B cell (primary cell): ENCODE data around the gene ILF3. TPM values are rescaled to one million over a fixed set of nuclear protein-coding genes. Genes with fewer than 3 reads are reported as not detected.

Source experiments
- ATAC-seq: fragments of 200-7000 bp; cut with Tn5 transposase; one replicate; pipeline ENCODE4 v1.10.0; 2021; ENCODE audit warnings: low read depth, mild to moderate bottlenecking, moderate number of reproducible peaks, moderate library complexity
- CTCF ChIA-PET: fragments of 350-600 bp; sonication (Branson Sonifier 250); formaldehyde crosslinking; loops from one replicate; lab custom pipeline; 2021; ENCODE audit warnings: antibody characterized with exemption, inconsistent platforms; lab: Charles Lee
- POLR2A ChIA-PET: fragments of 350-600 bp; sonication (Branson Sonifier 250); formaldehyde crosslinking; loops from one replicate; lab custom pipeline; 2021; ENCODE audit warnings: antibody characterized with exemption; lab: Charles Lee
- DNase-seq: peaks from one replicate; pipeline ENCODE4 v3.0.0; 2013
- H2AFZ ChIP-seq: 2 replicates; pipeline ENCODE4 v1.6.1; 2012; ENCODE audit warnings: mild to moderate bottlenecking, low read depth, low read length; ENCODE audit not compliant: insufficient read depth, poor library complexity, severe bottlenecking
- H3K27ac ChIP-seq, 2 donors: 1 replicate in 1 of 2; 2 replicates in 1 of 2; pipeline ENCODE4 v1.5.1; 2012 to 2013; ENCODE audit warnings: low read length in 2 of 2, mild to moderate bottlenecking in 2 of 2, moderate library complexity in 1 of 2
- H3K27me3 ChIP-seq, 4 experiments: fragments of 200-600 bp in 1 of 4; sonication (generic) in 1 of 4; replicated peaks in 1 of 4; 1 replicate in 2 of 4; 2 replicates in 2 of 4; pipeline versions ENCODE4 v1.6.1 to v1.7.0; 2013 to 2016; ENCODE audit warnings: low read length in 3 of 4, mild to moderate bottlenecking in 2 of 4, mixed read lengths in 1 of 4, moderate library complexity in 1 of 4; ENCODE audit not compliant: insufficient read depth in 4 of 4, control insufficient read depth in 3 of 4; ENCODE audit errors: control extremely low read depth in 1 of 4
- H3K36me3 ChIP-seq, 2 experiments: replicated peaks in 1 of 2; 1 replicate in 1 of 2; 2 replicates in 1 of 2; pipeline versions ENCODE4 v1.6.1 to v1.7.1; 2013; ENCODE audit warnings: low read length in 1 of 2; ENCODE audit not compliant: insufficient read depth in 2 of 2, control insufficient read depth in 1 of 2; ENCODE audit errors: control extremely low read depth in 1 of 2, extremely low read depth in 1 of 2
- H3K4me1 ChIP-seq, 2 donors: fragments of 200-600 bp in 1 of 2; sonication (generic) in 1 of 2; 1 replicate in 1 of 2; 2 replicates in 1 of 2; pipeline versions ENCODE4 v1.5.1 to v1.6.1; 2013 to 2017; ENCODE audit warnings: low read length in 2 of 2; ENCODE audit not compliant: control insufficient read depth in 2 of 2, insufficient read depth in 2 of 2
- H3K4me2 ChIP-seq: replicated peaks from 2 replicates; pipeline ENCODE3; 2012; ENCODE audit warnings: mild to moderate bottlenecking, low read depth, low read length; ENCODE audit not compliant: poor library complexity, severe bottlenecking
- H3K4me3 ChIP-seq, 5 experiments: fragments of 200-600 bp in 1 of 5; sonication (generic) in 1 of 5; 1 replicate in 3 of 5; 2 replicates in 2 of 5; pipeline versions ENCODE4 v1.5.1 to v1.7.0; 2011 to 2016; ENCODE audit warnings: low read length in 4 of 5, mild to moderate bottlenecking in 4 of 5, low read depth in 2 of 5, control low read depth in 1 of 5, moderate library complexity in 1 of 5; ENCODE audit not compliant: insufficient read depth in 1 of 5; ENCODE audit errors: control extremely low read depth in 1 of 5, extremely low read depth in 1 of 5
- H3K79me2 ChIP-seq: fragments of 200-600 bp; sonication (generic); one replicate; pipeline ENCODE4 v1.6.0; 2016; ENCODE audit warnings: low read length; ENCODE audit not compliant: control insufficient read depth, insufficient read depth
- H3K9ac ChIP-seq: fragments of 200-600 bp; sonication (generic); 2 replicates; pipeline ENCODE4 v1.6.1; 2017; ENCODE audit warnings: mild to moderate bottlenecking, low read length, moderate library complexity
- H3K9me3 ChIP-seq, 3 donors: one replicate each; pipeline versions ENCODE4 v1.6.1 to v1.7.1; 2013; ENCODE audit warnings: low read length in 2 of 3; ENCODE audit not compliant: control insufficient read depth in 2 of 3, insufficient read depth in 1 of 3; ENCODE audit errors: control extremely low read depth in 1 of 3
- H4K20me1 ChIP-seq: 2 replicates; pipeline ENCODE4 v1.6.0; 2012; ENCODE audit warnings: mild to moderate bottlenecking, low read length; ENCODE audit not compliant: insufficient read depth, control insufficient read depth, poor library complexity, severe bottlenecking
- H3K27ac Mint-ChIP-seq: one replicate; pipeline ENCODE4 v1.8.0; 2021; ENCODE audit warnings: mixed read lengths
- H3K27me3 Mint-ChIP-seq: one replicate; pipeline ENCODE4 v1.8.0; 2021; ENCODE audit warnings: mixed read lengths
- H3K4me1 Mint-ChIP-seq: one replicate; pipeline ENCODE4 v1.8.0; 2021; ENCODE audit warnings: mixed read lengths
- H3K4me3 Mint-ChIP-seq: one replicate; pipeline ENCODE4 v1.8.0; 2021; ENCODE audit warnings: mixed read lengths
- H3K9me3 Mint-ChIP-seq: one replicate; pipeline ENCODE4 v1.8.0; 2022; ENCODE audit warnings: mixed read lengths; ENCODE audit not compliant: insufficient read depth
- EZH2 ChIP-seq: IDR thresholded peaks from 2 replicates; pipeline ENCODE4 v1.6.1; 2012; ENCODE audit warnings: borderline replicate concordance, low read depth, mild to moderate bottlenecking, moderate library complexity, low read length; ENCODE audit not compliant: insufficient read depth, poor library complexity, severe bottlenecking
- WGBS: methylation state at CpG from one replicate; pipeline ENCODE4 v1.1.5; 2013; ENCODE audit warnings: missing lambda C conversion rate; ENCODE audit not compliant: insufficient coverage; 5-methylcytosine and 5-hydroxymethylcytosine counted together
- intact Hi-C: fragments of 100-400 bp; cut with micrococcal nuclease; formaldehyde crosslinking; loops from one replicate; pipeline ENCODE4 v1.10.0; 2022
- polyA plus RNA-seq: library from polyadenylated mRNA; depleted of rRNA; stranded (reverse); fragments of >200 nt; gene quantifications from 2 replicates; pipeline ENCODE4 v1.2.3, GENCODE V29; 2012
- total RNA-seq, 2 donors: library from RNA; stranded (reverse); fragments of 120-200 nt in 1 of 2; gene quantifications; 1 replicate in 1 of 2; 2 replicates in 1 of 2; pipeline versions ENCODE4 v1.2.3 to v1.2.4, GENCODE V29; 2013 to 2022
- TF ChIP-seq, protein P1 (sequence below): fragments of 200-600 bp; IDR thresholded peaks from one replicate; pipeline ENCODE4 v1.8.0; 2022; ENCODE audit warnings: antibody characterized with exemption, mild to moderate bottlenecking

Gene ILF3
- total and polyA plus RNA-seq, 2 donors (not counting 1 experiment from before 2014, with no cell fraction given), result 189 to 359 TPM

DNA sequence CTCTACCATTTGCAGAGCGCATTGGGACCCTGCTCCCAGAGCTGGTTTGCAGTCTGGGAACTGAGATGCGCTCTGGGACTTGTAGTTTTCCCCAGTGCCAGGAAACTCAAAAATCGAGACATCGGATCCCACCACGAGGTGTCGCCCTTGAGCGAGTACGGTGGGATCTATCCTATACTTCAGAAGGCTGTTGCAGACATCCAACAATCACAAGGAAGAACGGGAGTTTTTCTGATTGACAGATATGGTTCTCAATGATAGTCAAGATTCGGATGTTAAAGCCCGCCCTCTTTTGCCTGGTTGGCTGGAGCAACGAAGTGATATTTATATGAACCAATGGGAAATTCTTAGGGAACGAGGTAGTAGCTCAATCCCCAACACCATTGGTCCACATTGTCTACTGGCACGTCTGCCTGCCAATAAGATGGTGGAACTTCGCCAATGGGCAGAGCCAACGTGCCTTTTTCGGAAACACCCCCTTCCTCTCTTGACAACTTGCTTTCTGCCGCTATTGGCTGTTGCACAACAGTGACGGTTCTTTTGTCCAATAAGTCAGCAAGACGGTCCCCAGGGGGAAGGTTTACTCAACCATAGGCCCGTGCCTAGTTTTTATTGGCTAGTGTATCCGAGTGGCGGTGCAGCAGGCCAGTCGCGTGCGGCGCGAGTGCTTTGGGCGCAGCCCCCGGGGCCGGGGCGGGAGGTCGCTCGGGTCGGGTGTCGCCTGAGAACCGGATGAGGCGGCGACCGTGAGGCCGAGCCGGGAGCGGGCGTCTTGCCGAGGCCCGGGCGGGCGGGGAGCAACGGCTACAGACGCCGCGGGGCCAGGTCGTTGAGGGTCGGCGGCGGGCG is 63.4 kb downstream of the ILF3 start, which contains the start of gene DNM2:
DNM2 (plus strand) TSS at position 724 of the 849 bp plus-strand sequence. CDS start 164 bp downstream, outside the sequence.
- Mint-ChIP-seq H3K27ac (peak within 1 kb of the TSS; percentile 92), H3K4me3 (peak within 1 kb of the TSS; percentile 95), H3K27me3 (no peaks in the 10 kb centered on the region), H3K4me1 (peaks cover 50% of the 10 kb centered on the region), H3K9me3 (no peaks in the 10 kb centered on the region)
- intact Hi-C loops, result loop anchor here (1.0 to 2.0 kb wide), 11 partner anchors 14 to 243 kb away; partner anchors contain the start of genes CARM1, QTRT1, SMARCA4 and TMED1
- Histone ChIP-seq H3K36me3 (peaks cover 3 to 14% of the 10 kb centered on the region in 2 experiments), H3K79me2 (peaks cover 46% of the 10 kb centered on the region), H3K9me3 (no peaks in the 10 kb centered on the region), H3K4me1 (peaks cover 18 to 49% of the 10 kb centered on the region in 2 donors), H2AFZ (peak within 1 kb of the TSS; percentile 81), H3K9ac (peak within 1 kb of the TSS; percentile 94), H3K27me3 (no peaks in the 10 kb centered on the region), H4K20me1 (peaks cover 45% of the 10 kb centered on the region), H3K4me2 (peak within 1 kb of the TSS; percentile 91), H3K27ac (peak within 1 kb of the TSS; percentile 47 to 89), H3K4me3 (peak within 1 kb of the TSS; percentile 75 to 96 (median 84))
- DNase-seq, result peak; percentile 100
- no peak for TF ChIP-seq EZH2
- TF ChIP-seq, protein P1, sequence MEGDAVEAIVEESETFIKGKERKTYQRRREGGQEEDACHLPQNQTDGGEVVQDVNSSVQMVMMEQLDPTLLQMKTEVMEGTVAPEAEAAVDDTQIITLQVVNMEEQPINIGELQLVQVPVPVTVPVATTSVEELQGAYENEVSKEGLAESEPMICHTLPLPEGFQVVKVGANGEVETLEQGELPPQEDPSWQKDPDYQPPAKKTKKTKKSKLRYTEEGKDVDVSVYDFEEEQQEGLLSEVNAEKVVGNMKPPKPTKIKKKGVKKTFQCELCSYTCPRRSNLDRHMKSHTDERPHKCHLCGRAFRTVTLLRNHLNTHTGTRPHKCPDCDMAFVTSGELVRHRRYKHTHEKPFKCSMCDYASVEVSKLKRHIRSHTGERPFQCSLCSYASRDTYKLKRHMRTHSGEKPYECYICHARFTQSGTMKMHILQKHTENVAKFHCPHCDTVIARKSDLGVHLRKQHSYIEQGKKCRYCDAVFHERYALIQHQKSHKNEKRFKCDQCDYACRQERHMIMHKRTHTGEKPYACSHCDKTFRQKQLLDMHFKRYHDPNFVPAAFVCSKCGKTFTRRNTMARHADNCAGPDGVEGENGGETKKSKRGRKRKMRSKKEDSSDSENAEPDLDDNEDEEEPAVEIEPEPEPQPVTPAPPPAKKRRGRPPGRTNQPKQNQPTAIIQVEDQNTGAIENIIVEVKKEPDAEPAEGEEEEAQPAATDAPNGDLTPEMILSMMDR, result peak; percentile 77
- CTCF ChIA-PET, result interaction anchor here (0.7 to 4.0 kb wide), 37 partner anchors 14 to 155 kb away, joined by 3 to 58 read pairs (median 5); partner anchors contain the start of genes CARM1, QTRT1 and TMED1
- under 1% methylated on average over 56 of the region's 57 CpGs for WGBS
- ATAC-seq, result peak; percentile 84
- POLR2A ChIA-PET, result interaction anchor here (0.6 to 2.9 kb wide), 11 partner anchors 14 to 272 kb away, joined by 3 to 23 read pairs (median 5); partner anchors contain the start of genes CARM1, QTRT1 and TMED1
